Mammary epithelial cell (primary cell): ENCODE results near the gene SDC3.

ENCODE experiments used
- CTCF ChIP-seq, 2 donors: IDR thresholded peaks in 1 of 2; conservative IDR thresholded peaks in 1 of 2; 2 replicates each; pipeline ENCODE4 v1.5.1; 2011 to 2012; ENCODE audit warnings: inconsistent platforms in 2 of 2, low read length in 2 of 2, mild to moderate bottlenecking in 2 of 2, control low read depth in 1 of 2, low read depth in 1 of 2; ENCODE audit not compliant: insufficient read depth in 1 of 2; ENCODE audit errors: extremely low read depth in 1 of 2
- EZH2 ChIP-seq: IDR thresholded peaks from 2 replicates; pipeline ENCODE4 v1.6.1; 2012; ENCODE audit warnings: low read length, inconsistent platforms, borderline replicate concordance

GRCh38 chr1:30870035-30870434 lies 38.5 kb downstream of the SDC3 start:
- TF ChIP-seq CTCF (conservative IDR thresholded peaks at IDR 0.05 in 1 of 2, IDR thresholded peaks at IDR 0.05 in 1 of 2; ENCODE audit: extremely low read depth in 1 of 2, insufficient read depth in 1 of 2, low read depth in 1 of 2, low read length in 2 of 2) (no peak), EZH2 (no peak)
